ENCODE measurements around the gene PPP1R12C.

- TF ChIP-seq CTCF (IDR thresholded peaks at IDR 0.05), result no peak
- no peak for TF ChIP-seq EP300 (IDR thresholded peaks at IDR 0.05)
- TF ChIP-seq POLR2A (IDR thresholded peaks at IDR 0.05), result no peak
Observed at GRCh38 chr19:55067869-55068268, 49.6 kb downstream of the PPP1R12C start.
